Astrocyte of the cerebellum (primary cell): Measurements from ENCODE around the gene RELN.

Source experiments
- DNase-seq: peaks from one replicate; pipeline ENCODE4 v3.0.0-alpha.2; 2011; ENCODE audit warnings: low read depth
- H3K4me3 ChIP-seq: 2 replicates; pipeline ENCODE4 v1.5.1; 2011; ENCODE audit warnings: mild to moderate bottlenecking, low read depth, low read length, moderate library complexity
- CTCF ChIP-seq: IDR thresholded peaks from 2 replicates; pipeline ENCODE4 v1.5.1; 2012; ENCODE audit warnings: low read length, low read depth, moderate library complexity, mild to moderate bottlenecking; ENCODE audit errors: missing control alignments
- in situ Hi-C: cut with HindIII; loops from 2 replicates; pipeline ENCODE4 v1.10.0; 2017; ENCODE audit warnings: low sequenced_read_pairs

Gene RELN

GRCh38 chr7:104010052-104010909, 20.8 kb upstream of the RELN start:
- TF ChIP-seq CTCF, result no peak
- no peak for DNase-seq
- in situ Hi-C loops, result no loop called here
- H3K4me3 ChIP-seq, result no peak overlapping the region

DNA sequence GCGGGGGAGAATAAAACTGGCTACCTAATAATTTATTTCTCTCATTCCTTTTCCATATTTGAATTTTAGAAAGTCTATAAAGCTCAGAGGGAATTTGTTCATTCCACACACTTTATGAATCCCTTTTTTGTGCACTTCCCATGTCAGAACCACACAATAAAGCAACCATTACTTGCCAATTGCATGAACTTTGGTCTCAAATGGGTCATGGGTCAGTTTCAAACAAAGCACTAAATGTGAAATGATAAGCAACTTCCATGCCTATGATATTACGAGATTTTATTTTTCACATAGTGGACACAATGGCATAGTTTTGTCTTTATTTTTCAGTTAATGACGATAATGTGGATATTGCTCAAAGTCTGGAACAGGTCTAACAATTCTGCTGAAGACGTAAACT, 18.6 kb upstream of the RELN start:
- no peak for TF ChIP-seq CTCF
- in situ Hi-C loops, result no loop called here
- DNase-seq, result no peak
- H3K4me3 ChIP-seq, result no peak overlapping the region

DNA sequence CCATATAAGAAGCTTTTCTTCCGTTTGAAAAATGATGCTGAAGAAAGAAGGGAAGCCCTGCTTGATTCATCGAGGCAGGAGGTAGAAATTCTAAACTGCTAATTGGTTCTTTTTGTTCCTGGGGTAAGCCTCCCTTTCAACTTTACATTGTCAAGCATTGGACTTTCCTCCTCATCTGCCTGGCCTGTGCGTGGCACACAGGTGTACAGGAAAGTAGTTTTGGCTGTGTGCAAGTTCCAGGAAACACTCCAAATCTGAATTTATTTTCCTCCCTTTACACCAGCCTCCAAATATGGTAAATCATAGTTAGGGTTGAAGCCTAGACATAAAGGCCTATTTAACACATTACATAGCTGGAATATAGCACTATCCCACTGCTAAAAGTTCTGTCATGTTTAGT, 18.2 kb upstream of the RELN start:
- no peak for TF ChIP-seq CTCF
- H3K4me3 ChIP-seq, result no peak overlapping the region
- DNase-seq, result no peak
- in situ Hi-C loops, result no loop called here

GRCh38 chr7:104005197-104005596, 15.7 kb upstream of the RELN start:
- TF ChIP-seq CTCF, result no peak
- H3K4me3 ChIP-seq, result no peak overlapping the region
- in situ Hi-C loops, result no loop called here
- DNase-seq, result peak; percentile 20

DNA sequence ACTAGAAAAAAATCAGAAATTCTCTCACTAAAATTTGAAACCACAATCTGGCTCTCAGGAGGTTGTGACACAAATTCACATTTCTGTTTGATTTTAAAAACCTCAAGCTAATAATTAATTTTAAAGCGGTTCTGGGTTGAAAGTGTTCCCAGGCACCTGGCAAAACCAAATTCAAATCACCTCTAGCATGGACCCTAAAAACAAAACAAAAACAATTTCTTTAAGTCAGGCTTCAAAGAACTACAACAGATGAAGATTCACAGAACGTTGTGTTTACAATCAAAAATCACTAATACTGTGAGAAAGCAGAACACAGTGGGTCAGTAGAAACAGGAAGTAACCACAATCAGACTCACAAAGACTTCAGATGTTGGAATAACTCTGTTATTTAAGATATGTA, 7.2 kb upstream of the RELN start:
- no peak overlapping the region for H3K4me3 ChIP-seq
- in situ Hi-C loops, result no loop called here
- no peak for TF ChIP-seq CTCF
- DNase-seq, result no peak

DNA sequence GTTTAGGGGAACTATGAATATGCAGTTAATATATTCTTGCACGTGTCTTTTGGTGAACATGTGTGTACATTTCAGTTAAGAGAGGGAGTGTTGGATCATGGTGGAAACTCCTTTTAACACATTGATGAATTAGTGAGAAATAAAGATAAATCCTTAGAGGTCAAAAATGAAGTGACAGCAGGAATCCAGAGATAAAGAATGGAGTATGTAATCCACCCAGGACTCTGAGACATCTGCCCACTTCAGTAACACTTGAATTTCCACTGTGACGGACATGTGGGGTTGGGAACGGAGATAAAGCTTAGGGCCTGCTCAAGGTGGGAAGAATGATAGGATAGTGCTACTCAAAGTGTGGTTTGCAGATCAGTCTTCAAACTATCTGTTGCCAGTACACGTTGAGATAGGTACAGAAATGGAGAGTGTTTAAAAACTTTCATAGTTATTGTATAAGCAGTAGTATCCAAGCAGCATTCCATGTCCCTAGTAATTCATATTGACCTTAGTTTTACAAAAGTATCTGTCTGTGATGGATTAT, 6.6 kb upstream of the RELN start:
- no peak for TF ChIP-seq CTCF
- H3K4me3 ChIP-seq, result no peak overlapping the region
- in situ Hi-C loops, result no loop called here
- DNase-seq, result no peak
